Suprapubic skin (tissue), 4 donors: ENCODE measurements around the gene AGAP1. TPM values are rescaled to one million over a fixed set of nuclear protein-coding genes. Genes with fewer than 3 reads are reported as not detected.
A peak's percentile ranks its signal among the peaks of the same experiment; 100 is the strongest.

Source experiments
- DNase-seq, 2 donors: peaks; one replicate each; pipeline ENCODE4 v3.0.0-alpha.2; 2019; ENCODE audit warnings: low spot score in 2 of 2
- H3K27ac ChIP-seq: fragments of 200-600 bp; sonication (generic); one replicate; pipeline ENCODE4 v1.5.1; 2019
- H3K27me3 ChIP-seq: fragments of 200-600 bp; sonication (generic); one replicate; pipeline ENCODE4 v1.5.1; 2019
- H3K36me3 ChIP-seq: fragments of 200-600 bp; sonication (generic); one replicate; pipeline ENCODE4 v1.5.1; 2019
- H3K4me1 ChIP-seq: fragments of 200-600 bp; sonication (generic); one replicate; pipeline ENCODE4 v1.5.1; 2019
- H3K4me3 ChIP-seq: fragments of 200-600 bp; sonication (generic); one replicate; pipeline ENCODE4 v1.5.1; 2019; ENCODE audit warnings: mild to moderate bottlenecking
- H3K9me3 ChIP-seq: fragments of 200-600 bp; sonication (generic); one replicate; pipeline ENCODE4 v1.5.1; 2019
- EP300 ChIP-seq: sonication (generic); formaldehyde crosslinking; IDR thresholded peaks from one replicate; pipeline ENCODE4 v1.6.1; 2017; ENCODE audit warnings: antibody characterized with exemption
- POLR2A ChIP-seq, 2 donors: fragments of 450-650 bp; IDR thresholded peaks; one replicate each; pipeline ENCODE4 v1.6.1; 2017; ENCODE audit warnings: antibody characterized with exemption in 2 of 2, mild to moderate bottlenecking in 2 of 2, moderate library complexity in 2 of 2
- POLR2AphosphoS5 ChIP-seq, 3 donors: sonication (generic); formaldehyde crosslinking; IDR thresholded peaks; one replicate each; pipeline ENCODE4 v1.6.1; 2017; ENCODE audit warnings: antibody characterized with exemption in 3 of 3
- WGBS: methylation state at CpG from one replicate; pipeline ENCODE4 v1.1.5; 2018; 5-methylcytosine and 5-hydroxymethylcytosine counted together
- total RNA-seq, 4 donors: library from RNA; depleted of rRNA; stranded (reverse); fragments of >200 nt; gene quantifications; one replicate each; pipeline ENCODE4 v1.1.0, GENCODE V29; 2016
- TF ChIP-seq, protein P1 (sequence below), 2 donors: fragments of 200-600 bp in 1 of 2; fragments of 450-650 bp in 1 of 2; sonication (generic) in 1 of 2; IDR thresholded peaks; one replicate each; pipeline ENCODE4 v1.5.1; 2016 to 2019; ENCODE audit warnings: antibody characterized with exemption in 2 of 2, mild to moderate bottlenecking in 1 of 2, moderate library complexity in 1 of 2

AGAP1 gene
- total RNA-seq, 4 donors from 2014 or later = 14.1 to 30.7 (median 19.4) TPM

- Histone ChIP-seq H3K27me3 (no peaks in the 10 kb centered on the region), H3K36me3 (peaks cover 5% of the 10 kb centered on the region), H3K9me3 (no peaks in the 10 kb centered on the region), H3K27ac (no peak overlapping the region), H3K4me3 (no peak overlapping the region), H3K4me1 (no peaks in the 10 kb centered on the region)
- TF ChIP-seq POLR2A (IDR thresholded peaks at IDR 0.05) (no peak), EP300 (no peak), POLR2AphosphoS5 (IDR thresholded peaks at IDR 0.05) (no peak)
- TF ChIP-seq, protein P1, sequence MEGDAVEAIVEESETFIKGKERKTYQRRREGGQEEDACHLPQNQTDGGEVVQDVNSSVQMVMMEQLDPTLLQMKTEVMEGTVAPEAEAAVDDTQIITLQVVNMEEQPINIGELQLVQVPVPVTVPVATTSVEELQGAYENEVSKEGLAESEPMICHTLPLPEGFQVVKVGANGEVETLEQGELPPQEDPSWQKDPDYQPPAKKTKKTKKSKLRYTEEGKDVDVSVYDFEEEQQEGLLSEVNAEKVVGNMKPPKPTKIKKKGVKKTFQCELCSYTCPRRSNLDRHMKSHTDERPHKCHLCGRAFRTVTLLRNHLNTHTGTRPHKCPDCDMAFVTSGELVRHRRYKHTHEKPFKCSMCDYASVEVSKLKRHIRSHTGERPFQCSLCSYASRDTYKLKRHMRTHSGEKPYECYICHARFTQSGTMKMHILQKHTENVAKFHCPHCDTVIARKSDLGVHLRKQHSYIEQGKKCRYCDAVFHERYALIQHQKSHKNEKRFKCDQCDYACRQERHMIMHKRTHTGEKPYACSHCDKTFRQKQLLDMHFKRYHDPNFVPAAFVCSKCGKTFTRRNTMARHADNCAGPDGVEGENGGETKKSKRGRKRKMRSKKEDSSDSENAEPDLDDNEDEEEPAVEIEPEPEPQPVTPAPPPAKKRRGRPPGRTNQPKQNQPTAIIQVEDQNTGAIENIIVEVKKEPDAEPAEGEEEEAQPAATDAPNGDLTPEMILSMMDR (IDR thresholded peaks at IDR 0.05) = no peak
- WGBS = 77% methylated on average over 2 of the region's 2 CpGs
- DNase-seq = no peak
Measured at GRCh38 chr2:235820571-235820970, 326.7 kb downstream of the AGAP1 start.

- Histone ChIP-seq H3K4me1 (no peaks in the 10 kb centered on the region), H3K4me3 (no peak overlapping the region), H3K9me3 (no peaks in the 10 kb centered on the region), H3K36me3 (peaks cover 2% of the 10 kb centered on the region), H3K27ac (no peak overlapping the region), H3K27me3 (no peaks in the 10 kb centered on the region)
- WGBS = 85% methylated on average over 3 of the region's 3 CpGs
- DNase-seq = no peak
- TF ChIP-seq POLR2AphosphoS5 (IDR thresholded peaks at IDR 0.05) (no peak), EP300 (no peak), POLR2A (IDR thresholded peaks at IDR 0.05) (no peak)
Measured at GRCh38 chr2:235824331-235824730, 330.5 kb downstream of the AGAP1 start.

DNA sequence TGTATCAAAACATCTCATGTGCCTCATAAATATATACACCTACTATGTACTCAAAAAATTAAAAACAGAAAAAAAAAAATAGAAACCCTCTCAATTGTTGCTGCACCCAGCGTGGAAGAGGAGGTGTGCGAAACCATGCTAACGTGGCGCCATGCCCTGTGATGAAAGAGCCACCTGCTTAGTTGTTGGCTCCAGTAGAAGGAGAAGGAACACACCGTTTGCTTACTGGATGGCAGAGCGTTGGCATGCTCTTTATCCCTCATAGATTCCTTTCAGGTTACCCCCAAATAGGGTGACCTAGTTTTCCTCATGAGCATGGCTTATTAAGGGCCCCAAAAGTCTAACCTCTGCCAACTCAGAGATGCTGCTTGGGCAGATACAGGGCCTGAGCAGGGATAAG is 332.1 kb downstream of the AGAP1 start:
- no peak for DNase-seq
- WGBS = 95% methylated on average over 6 of the region's 6 CpGs
- Histone ChIP-seq H3K36me3 (peaks cover 2% of the 10 kb centered on the region), H3K4me3 (no peak overlapping the region), H3K27me3 (no peaks in the 10 kb centered on the region), H3K4me1 (no peaks in the 10 kb centered on the region), H3K27ac (no peak overlapping the region), H3K9me3 (no peaks in the 10 kb centered on the region)
- TF ChIP-seq, protein P1 (IDR thresholded peaks at IDR 0.05) = no peak

DNA sequence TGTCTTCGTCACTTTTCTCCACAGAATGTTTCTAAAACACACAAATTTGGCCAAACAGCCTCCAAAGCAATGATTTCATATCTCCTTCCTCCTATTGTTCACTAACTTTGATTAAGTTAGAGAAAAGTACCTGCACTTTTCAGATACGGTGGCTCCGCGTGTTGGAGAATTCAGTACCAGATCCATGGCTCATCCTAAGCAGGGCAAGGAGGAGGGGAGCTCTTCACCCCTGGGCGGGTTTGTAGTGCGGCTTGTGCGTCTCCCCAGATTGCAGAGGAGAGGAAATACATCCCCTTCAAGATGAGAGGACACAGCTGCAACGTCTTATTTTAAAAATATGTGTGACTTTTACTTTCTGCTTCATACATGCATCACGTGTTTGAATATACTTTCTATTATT is 333.0 kb downstream of the AGAP1 start:
- no peaks in the 10 kb centered on the region for H3K4me1 ChIP-seq
- no peaks in the 10 kb centered on the region for H3K9me3 ChIP-seq
- no peak overlapping the region for H3K4me3 ChIP-seq
- H3K27ac ChIP-seq = no peak overlapping the region
- no peak for DNase-seq
- peaks cover 6% of the 10 kb centered on the region for H3K36me3 ChIP-seq
- WGBS = 93% methylated on average over 9 of the region's 9 CpGs
- H3K27me3 ChIP-seq = no peaks in the 10 kb centered on the region
- no peak for TF ChIP-seq POLR2AphosphoS5 (IDR thresholded peaks at IDR 0.05)
- no peak for TF ChIP-seq POLR2A (IDR thresholded peaks at IDR 0.05)
- no peak for TF ChIP-seq EP300
- TF ChIP-seq, protein P1 (IDR thresholded peaks at IDR 0.05) = no peak

- H3K27ac ChIP-seq = no peak overlapping the region
- peak in 1 of 2 donors; percentile 30 for DNase-seq
- TF ChIP-seq POLR2A (IDR thresholded peaks at IDR 0.05) (no peak), POLR2AphosphoS5 (IDR thresholded peaks at IDR 0.05) (no peak), EP300 (no peak)
- TF ChIP-seq, protein P1 (IDR thresholded peaks at IDR 0.05) = no peak
- H3K36me3 ChIP-seq = peaks cover 6% of the 10 kb centered on the region
- no peaks in the 10 kb centered on the region for H3K9me3 ChIP-seq
- no peaks in the 10 kb centered on the region for H3K27me3 ChIP-seq
- WGBS = 76% methylated on average over 10 of the region's 10 CpGs
- no peaks in the 10 kb centered on the region for H3K4me1 ChIP-seq
- no peak overlapping the region for H3K4me3 ChIP-seq
Measured at GRCh38 chr2:235827585-235827992, 333.7 kb downstream of the AGAP1 start.

- H3K4me1 ChIP-seq = no peaks in the 10 kb centered on the region
- H3K36me3 ChIP-seq = peaks cover 3% of the 10 kb centered on the region
- no peak overlapping the region for H3K27ac ChIP-seq
- H3K9me3 ChIP-seq = no peaks in the 10 kb centered on the region
- H3K4me3 ChIP-seq = no peak overlapping the region
- DNase-seq = peak in 1 of 2 donors; percentile 48
- H3K27me3 ChIP-seq = no peaks in the 10 kb centered on the region
- no peak for TF ChIP-seq POLR2AphosphoS5 (IDR thresholded peaks at IDR 0.05)
- TF ChIP-seq, protein P1 (IDR thresholded peaks at IDR 0.05) = no peak
- WGBS = 87% methylated on average over 8 of the region's 8 CpGs
Measured at GRCh38 chr2:235829726-235830125, 335.9 kb downstream of the AGAP1 start.
